SIG-M5 (cell line): Measurements from ENCODE around the gene CLASP1.
"Not testable (repeated sequence)": the region's sequence is repeated elsewhere in the genome, so short reads cannot be mapped to it uniquely, and the experiment has no call there.

Experiments
- DNase-seq: peaks from one replicate; lab custom pipeline; 2025; lab: John Stamatoyannopoulos, UW

CLASP1 gene

GRCh38 chr2:121348128-121348740, 301.0 kb downstream of the CLASP1 start:
- no peak for DNase-seq

- no peak for DNase-seq
These were observed 302.4 kb downstream of the CLASP1 start for GRCh38 chr2:121346859-121347258.

GRCh38 chr2:121346407-121346806, 302.9 kb downstream of the CLASP1 start:
- DNase-seq, result no peak

- DNase-seq, result no peak
These were observed 303.4 kb downstream of the CLASP1 start for GRCh38 chr2:121345887-121346286.

- no peak for DNase-seq
These were observed 304.2 kb downstream of the CLASP1 start for GRCh38 chr2:121345101-121345500.

GRCh38 chr2:121343828-121344399, 305.3 kb downstream of the CLASP1 start:
- DNase-seq, result not testable (repeated sequence)

- no peak for DNase-seq
These were observed 306.1 kb downstream of the CLASP1 start for GRCh38 chr2:121343191-121343590.

GRCh38 chr2:121342751-121343150, 306.5 kb downstream of the CLASP1 start:
- no peak for DNase-seq

GRCh38 chr2:121340926-121341325, 308.3 kb downstream of the CLASP1 start:
- DNase-seq, result no peak

- no peak for DNase-seq
These were observed 311.0 kb downstream of the CLASP1 start for GRCh38 chr2:121338281-121338680.

- no peak for DNase-seq
These were observed 312.6 kb downstream of the CLASP1 start for GRCh38 chr2:121336528-121337294.

GRCh38 chr2:121335294-121336290, 313.7 kb downstream of the CLASP1 start:
- no peak for DNase-seq

- DNase-seq, result no peak
These were observed 314.5 kb downstream of the CLASP1 start for GRCh38 chr2:121334581-121335293.

- DNase-seq, result no peak
These were observed 315.3 kb downstream of the CLASP1 start for GRCh38 chr2:121333834-121334558.

- DNase-seq, result no peak
These were observed 316.0 kb downstream of the CLASP1 start for GRCh38 chr2:121333231-121333630.

GRCh38 chr2:121331324-121331723, 317.9 kb downstream of the CLASP1 start:
- not testable (repeated sequence) for DNase-seq

GRCh38 chr2:121330921-121331320, 318.3 kb downstream of the CLASP1 start:
- no peak for DNase-seq

GRCh38 chr2:121329786-121330185, 319.5 kb downstream of the CLASP1 start:
- no peak for DNase-seq

- DNase-seq, result no peak
These were observed 322.6 kb downstream of the CLASP1 start for GRCh38 chr2:121326628-121327027.

GRCh38 chr2:121324601-121325000, 324.7 kb downstream of the CLASP1 start:
- DNase-seq, result no peak

GRCh38 chr2:121321476-121321875, 327.8 kb downstream of the CLASP1 start:
- no peak for DNase-seq
